Activated B cell treated with CpG ODN at 0.5 μM for 24 hours (primary cell): ENCODE measurements around the gene CSNK1A1L. TPM values are rescaled to one million over a fixed set of nuclear protein-coding genes. Genes with fewer than 3 reads are reported as not detected.

Source experiments
- ATAC-seq: fragments of 200-7000 bp; cut with Tn5 transposase; one replicate; pipeline ENCODE4 v1.10.0; 2021; ENCODE audit warnings: low read depth, mild to moderate bottlenecking, moderate library complexity
- CTCF ChIA-PET: fragments of 350-600 bp; sonication (Branson Sonifier 250); formaldehyde crosslinking; loops from one replicate; lab custom pipeline; 2021; ENCODE audit warnings: antibody characterized with exemption; lab: Charles Lee
- POLR2A ChIA-PET: fragments of 350-600 bp; sonication (Branson Sonifier 250); formaldehyde crosslinking; loops from one replicate; lab custom pipeline; 2021; ENCODE audit warnings: antibody characterized with exemption; lab: Charles Lee
- DNase-seq: peaks from one replicate; pipeline ENCODE4 v3.0.0; 2022
- H3K27ac Mint-ChIP-seq: one replicate; pipeline ENCODE4 v1.8.0; 2020; ENCODE audit warnings: mixed read lengths
- H3K27me3 Mint-ChIP-seq: one replicate; pipeline ENCODE4 v1.8.0; 2021; ENCODE audit warnings: mixed read lengths
- H3K36me3 Mint-ChIP-seq: one replicate; pipeline ENCODE4 v1.8.0; 2021; ENCODE audit warnings: low read depth, mixed read lengths
- H3K4me1 Mint-ChIP-seq: one replicate; pipeline ENCODE4 v1.8.0; 2021; ENCODE audit warnings: mixed read lengths
- H3K4me3 Mint-ChIP-seq: one replicate; pipeline ENCODE4 v1.8.0; 2020; ENCODE audit warnings: mild to moderate bottlenecking, mixed read lengths
- H3K9me3 Mint-ChIP-seq: one replicate; pipeline ENCODE4 v1.8.0; 2020; ENCODE audit warnings: mixed read lengths
- intact Hi-C: fragments of 100-400 bp; cut with micrococcal nuclease; formaldehyde crosslinking; loops from one replicate; pipeline ENCODE4 v1.15.1; 2024
- total RNA-seq: library from RNA; stranded (reverse); gene quantifications from 2 replicates; pipeline ENCODE4 v1.2.3, GENCODE V29; 2022
- TF ChIP-seq, protein P1 (sequence below): fragments of 200-600 bp; IDR thresholded peaks from one replicate; pipeline ENCODE4 v1.8.0; 2022; ENCODE audit warnings: antibody characterized with exemption, mild to moderate bottlenecking

CSNK1A1L gene
- total RNA-seq, 1 donor from 2014 or later: not detected

DNA sequence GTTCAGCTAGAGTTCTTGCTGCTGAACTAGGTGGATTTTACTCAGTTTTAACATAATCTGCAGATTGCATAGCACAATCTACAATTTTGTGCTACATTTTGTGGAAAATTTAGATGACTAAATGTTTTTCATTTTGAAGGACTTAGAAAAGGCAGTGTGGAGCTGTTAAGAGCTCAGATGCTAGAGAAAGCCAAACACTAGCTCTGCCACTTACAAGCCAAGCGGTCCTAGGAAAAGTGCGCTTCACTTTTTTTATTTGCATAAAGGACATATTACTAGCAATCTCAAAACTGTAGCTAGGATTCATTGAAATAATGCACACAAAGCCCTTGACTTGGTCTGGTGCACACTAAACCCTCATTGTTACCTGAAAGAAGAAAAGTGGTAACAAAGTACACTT lies 8.1 kb upstream of the CSNK1A1L start:
- ATAC-seq (no peak), DNase-seq (no peak)
- CTCF ChIA-PET: no interaction called here
- intact Hi-C loops: no loop called here
- no peak overlapping the region for H3K4me3 Mint-ChIP-seq
- TF ChIP-seq, protein P1, sequence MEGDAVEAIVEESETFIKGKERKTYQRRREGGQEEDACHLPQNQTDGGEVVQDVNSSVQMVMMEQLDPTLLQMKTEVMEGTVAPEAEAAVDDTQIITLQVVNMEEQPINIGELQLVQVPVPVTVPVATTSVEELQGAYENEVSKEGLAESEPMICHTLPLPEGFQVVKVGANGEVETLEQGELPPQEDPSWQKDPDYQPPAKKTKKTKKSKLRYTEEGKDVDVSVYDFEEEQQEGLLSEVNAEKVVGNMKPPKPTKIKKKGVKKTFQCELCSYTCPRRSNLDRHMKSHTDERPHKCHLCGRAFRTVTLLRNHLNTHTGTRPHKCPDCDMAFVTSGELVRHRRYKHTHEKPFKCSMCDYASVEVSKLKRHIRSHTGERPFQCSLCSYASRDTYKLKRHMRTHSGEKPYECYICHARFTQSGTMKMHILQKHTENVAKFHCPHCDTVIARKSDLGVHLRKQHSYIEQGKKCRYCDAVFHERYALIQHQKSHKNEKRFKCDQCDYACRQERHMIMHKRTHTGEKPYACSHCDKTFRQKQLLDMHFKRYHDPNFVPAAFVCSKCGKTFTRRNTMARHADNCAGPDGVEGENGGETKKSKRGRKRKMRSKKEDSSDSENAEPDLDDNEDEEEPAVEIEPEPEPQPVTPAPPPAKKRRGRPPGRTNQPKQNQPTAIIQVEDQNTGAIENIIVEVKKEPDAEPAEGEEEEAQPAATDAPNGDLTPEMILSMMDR: no peak
- H3K4me1 Mint-ChIP-seq: no peaks in the 10 kb centered on the region
- no peaks in the 10 kb centered on the region for H3K36me3 Mint-ChIP-seq
- no peaks in the 10 kb centered on the region for H3K9me3 Mint-ChIP-seq
- no peak overlapping the region for H3K27ac Mint-ChIP-seq
- POLR2A ChIA-PET: no interaction called here
- H3K27me3 Mint-ChIP-seq: peaks cover 2% of the 10 kb centered on the region

DNA sequence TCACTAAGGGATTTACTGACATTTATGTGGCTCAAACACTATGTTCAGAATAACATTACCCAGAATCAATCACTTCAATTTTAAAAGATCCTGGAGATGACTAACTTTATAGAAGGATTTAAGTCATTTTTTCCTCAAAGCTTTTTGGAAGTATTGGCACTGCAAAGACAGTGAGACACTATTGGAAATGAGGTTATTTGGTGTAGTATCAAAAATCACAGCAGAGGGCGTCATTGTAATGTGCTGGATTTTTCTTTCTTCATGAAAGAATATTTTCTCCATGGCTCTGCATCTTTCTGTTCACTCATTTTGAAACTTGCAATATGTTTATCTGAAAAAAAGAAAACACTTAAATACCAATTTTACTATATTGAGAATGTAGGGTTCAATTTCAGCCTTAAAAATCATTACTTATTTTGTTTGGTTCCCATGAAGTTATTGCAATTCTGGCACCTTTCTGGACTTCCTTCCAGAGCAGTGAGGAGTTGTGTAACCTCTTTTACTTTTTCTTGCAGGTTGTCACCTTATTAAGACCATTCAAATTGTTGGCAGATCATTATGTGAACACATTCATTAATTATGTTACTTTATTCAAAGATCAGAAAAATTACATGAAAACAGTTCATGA lies 3.7 kb upstream of the CSNK1A1L start:
- Mint-ChIP-seq H3K9me3 (no peaks in the 10 kb centered on the region), H3K4me1 (no peaks in the 10 kb centered on the region), H3K36me3 (no peaks in the 10 kb centered on the region), H3K27ac (no peak overlapping the region), H3K27me3 (peaks cover 2% of the 10 kb centered on the region), H3K4me3 (no peak overlapping the region)
- TF ChIP-seq, protein P1: no peak
- ATAC-seq: no peak
- intact Hi-C loops: loop anchor here (1.0 kb wide), 1 partner anchor 1763 kb away; no protein-coding TSS in a partner anchor
- POLR2A ChIA-PET: no interaction called here
- CTCF ChIA-PET: no interaction called here
- DNase-seq: no peak

DNA sequence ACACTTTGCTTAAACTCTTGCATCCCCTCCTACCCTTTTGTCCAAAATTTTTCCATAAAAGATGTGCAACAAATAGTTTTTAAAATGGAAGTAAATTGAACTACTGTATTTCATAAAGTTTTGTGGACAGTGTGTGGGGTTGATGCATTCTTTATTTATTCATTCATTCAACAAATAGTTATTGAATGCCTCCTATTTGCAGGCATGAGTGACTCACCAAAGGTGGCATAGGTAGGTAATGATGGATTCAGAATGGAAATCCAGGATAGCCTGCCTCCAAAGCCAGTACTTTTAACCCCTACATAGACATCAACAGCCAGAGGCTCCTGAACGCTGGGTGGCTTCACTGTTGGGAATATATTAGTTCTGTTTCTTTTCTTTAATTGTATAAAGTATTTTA lies 2.4 kb upstream of the CSNK1A1L start:
- ATAC-seq: no peak
- DNase-seq: no peak
- no peaks in the 10 kb centered on the region for H3K4me1 Mint-ChIP-seq
- no peaks in the 10 kb centered on the region for H3K27me3 Mint-ChIP-seq
- TF ChIP-seq, protein P1: no peak
- ChIA-PET CTCF (no interaction called here), POLR2A (no interaction called here)
- intact Hi-C loops: no loop called here
- no peak overlapping the region for H3K27ac Mint-ChIP-seq
- no peak overlapping the region for H3K4me3 Mint-ChIP-seq
- H3K36me3 Mint-ChIP-seq: no peaks in the 10 kb centered on the region
- H3K9me3 Mint-ChIP-seq: no peaks in the 10 kb centered on the region

DNA sequence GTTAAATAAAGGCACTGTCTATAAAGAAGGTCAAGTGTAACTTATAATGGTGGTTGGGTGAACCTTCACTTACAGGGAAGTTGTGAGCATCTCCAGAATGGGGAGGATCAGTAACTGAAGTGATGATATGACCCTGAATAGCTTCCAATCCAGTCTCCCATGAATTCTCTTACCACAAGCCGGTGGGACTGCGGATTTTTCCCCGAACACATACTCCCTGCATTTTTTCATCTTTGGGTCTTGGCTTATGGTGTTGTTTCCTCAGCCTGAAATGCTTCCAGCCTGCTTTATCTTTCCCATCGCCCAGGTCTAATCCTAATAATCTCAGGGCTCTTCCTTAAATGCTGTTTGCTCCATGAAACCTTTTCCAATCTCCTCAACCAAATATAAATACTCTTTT lies 2.0 kb upstream of the CSNK1A1L start:
- no peaks in the 10 kb centered on the region for H3K9me3 Mint-ChIP-seq
- TF ChIP-seq, protein P1: no peak

DNA sequence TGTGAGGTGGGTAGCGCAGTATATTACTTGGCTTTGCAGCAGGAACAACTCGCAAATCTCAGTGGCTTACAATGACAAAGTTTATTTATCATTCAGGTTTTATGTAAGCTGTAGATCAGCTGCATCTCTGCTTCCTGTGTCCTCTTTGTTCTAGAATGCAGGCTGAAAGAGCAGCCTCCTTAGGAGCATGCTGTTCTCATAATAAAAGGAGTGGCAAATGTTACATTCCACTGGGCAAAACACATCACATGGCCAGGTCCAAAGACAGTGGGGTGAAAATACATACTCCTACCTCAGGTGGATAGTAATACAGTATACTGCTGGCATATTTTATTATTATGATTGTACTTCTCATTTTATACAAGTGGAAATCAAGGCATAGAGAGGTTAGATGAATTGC lies 1.2 kb upstream of the CSNK1A1L start:
- no peak overlapping the region for H3K27ac Mint-ChIP-seq
- H3K36me3 Mint-ChIP-seq: no peaks in the 10 kb centered on the region
- CTCF ChIA-PET: no interaction called here
- POLR2A ChIA-PET: no interaction called here
- no peak overlapping the region for H3K4me3 Mint-ChIP-seq
- TF ChIP-seq, protein P1: no peak
- no peaks in the 10 kb centered on the region for H3K4me1 Mint-ChIP-seq
- intact Hi-C loops: no loop called here
- no peaks in the 10 kb centered on the region for H3K9me3 Mint-ChIP-seq
- DNase-seq (no peak), ATAC-seq (no peak)
- no peaks in the 10 kb centered on the region for H3K27me3 Mint-ChIP-seq

More for the DNA sequence above, 2.0 kb upstream of the CSNK1A1L start:
- H3K4me3 Mint-ChIP-seq: no peak overlapping the region
- CTCF ChIA-PET: no interaction called here
- no peaks in the 10 kb centered on the region for H3K27me3 Mint-ChIP-seq
- no peaks in the 10 kb centered on the region for H3K36me3 Mint-ChIP-seq
- intact Hi-C loops: no loop called here
- POLR2A ChIA-PET: no interaction called here
- H3K27ac Mint-ChIP-seq: no peak overlapping the region
- ATAC-seq: no peak
- H3K4me1 Mint-ChIP-seq: no peaks in the 10 kb centered on the region
- no peak for DNase-seq
